Activated naive CD8-positive, alpha-beta T cell treated with anti-CD3 and anti-CD28 coated beads, Interleukin-2, amount 50 U/mL, for 24 hours (primary cell): ENCODE results near the gene MRPS2.
"Not testable (repeated sequence)": the region's sequence is repeated elsewhere in the genome, so short reads cannot be mapped to it uniquely, and the experiment has no call there.

Experiments
- ATAC-seq: fragments of 150-1000 bp; cut with Tn5 transposase; one replicate; pipeline ENCODE4 v1.10.0; 2021
- DNase-seq: peaks from one replicate; pipeline ENCODE4 v3.0.0; 2021
- H3K27ac Mint-ChIP-seq: one replicate; pipeline ENCODE4 v1.8.0; 2021; ENCODE audit warnings: mild to moderate bottlenecking, mixed read lengths
- H3K27me3 Mint-ChIP-seq: one replicate; pipeline ENCODE4 v1.8.0; 2021; ENCODE audit warnings: mixed read lengths
- H3K36me3 Mint-ChIP-seq: one replicate; pipeline ENCODE4 v1.8.0; 2021; ENCODE audit warnings: low read depth, mixed read lengths
- H3K4me1 Mint-ChIP-seq: one replicate; pipeline ENCODE4 v1.8.0; 2021; ENCODE audit warnings: mixed read lengths
- H3K4me3 Mint-ChIP-seq: one replicate; pipeline ENCODE4 v1.8.0; 2021; ENCODE audit warnings: mild to moderate bottlenecking, moderate library complexity, mixed read lengths
- H3K9me3 Mint-ChIP-seq: one replicate; pipeline ENCODE4 v1.8.0; 2021; ENCODE audit warnings: mixed read lengths

MRPS2 gene

GRCh38 chr9:135513906-135514305, 13.4 kb downstream of the MRPS2 start:
- H3K9me3 Mint-ChIP-seq, H3K27ac Mint-ChIP-seq, DNase-seq, H3K4me3 Mint-ChIP-seq, H3K36me3 Mint-ChIP-seq, ATAC-seq: not testable (repeated sequence)
- peaks cover 10% of the 10 kb centered on the region for H3K4me1 Mint-ChIP-seq
- peaks cover 18% of the 10 kb centered on the region for H3K27me3 Mint-ChIP-seq

GRCh38 chr9:135514342-135515082, 14.0 kb downstream of the MRPS2 start:
- Mint-ChIP-seq H3K4me3 (no peak overlapping the region), H3K27me3 (peaks cover 19% of the 10 kb centered on the region), H3K4me1 (peaks cover 10% of the 10 kb centered on the region), H3K9me3 (peaks cover 1% of the 10 kb centered on the region), H3K36me3 (no peaks in the 10 kb centered on the region), H3K27ac (no peak overlapping the region)
- DNase-seq: no peak
- no peak for ATAC-seq

GRCh38 chr9:135515083-135515951, 14.8 kb downstream of the MRPS2 start:
- H3K4me3 Mint-ChIP-seq: no peak overlapping the region
- no peaks in the 10 kb centered on the region for H3K9me3 Mint-ChIP-seq
- H3K36me3 Mint-ChIP-seq: no peaks in the 10 kb centered on the region
- H3K27ac Mint-ChIP-seq: no peak overlapping the region
- peaks cover 10% of the 10 kb centered on the region for H3K4me1 Mint-ChIP-seq
- ATAC-seq: no peak
- DNase-seq: no peak
- peaks cover 19% of the 10 kb centered on the region for H3K27me3 Mint-ChIP-seq

- Mint-ChIP-seq H3K4me1 (peaks cover 8% of the 10 kb centered on the region), H3K27ac (no peak overlapping the region), H3K9me3 (no peaks in the 10 kb centered on the region), H3K36me3 (no peaks in the 10 kb centered on the region), H3K27me3 (peaks cover 19% of the 10 kb centered on the region), H3K4me3 (no peak overlapping the region)
- no peak for DNase-seq
- no peak for ATAC-seq
These were observed 15.8 kb downstream of the MRPS2 start for GRCh38 chr9:135516132-135516860.

GRCh38 chr9:135517407-135517822, 16.9 kb downstream of the MRPS2 start:
- peaks cover 17% of the 10 kb centered on the region for H3K27me3 Mint-ChIP-seq
- no peak for ATAC-seq
- peaks cover 3% of the 10 kb centered on the region for H3K4me1 Mint-ChIP-seq
- DNase-seq: no peak
- no peak overlapping the region for H3K27ac Mint-ChIP-seq
- H3K9me3 Mint-ChIP-seq: no peaks in the 10 kb centered on the region
- no peak overlapping the region for H3K4me3 Mint-ChIP-seq
- H3K36me3 Mint-ChIP-seq: no peaks in the 10 kb centered on the region

GRCh38 chr9:135519179-135519971, 18.9 kb downstream of the MRPS2 start:
- Mint-ChIP-seq H3K9me3 (no peaks in the 10 kb centered on the region), H3K36me3 (no peaks in the 10 kb centered on the region), H3K4me3 (no peak overlapping the region), H3K4me1 (peaks cover 3% of the 10 kb centered on the region), H3K27me3 (peaks cover 12% of the 10 kb centered on the region), H3K27ac (no peak overlapping the region)
- no peak for ATAC-seq
- no peak for DNase-seq

- Mint-ChIP-seq H3K27me3 (peaks cover 12% of the 10 kb centered on the region), H3K4me1 (peaks cover 3% of the 10 kb centered on the region), H3K9me3 (no peaks in the 10 kb centered on the region), H3K27ac (no peak within 1 kb of the TSS), H3K36me3 (no peaks in the 10 kb centered on the region), H3K4me3 (no peak within 1 kb of the TSS)
- no peak for ATAC-seq
- no peak for DNase-seq
These were observed 20.6 kb downstream of the MRPS2 start, which contains the start of gene LCN1 for GRCh38 chr9:135520916-135521607. TSS of gene LCN1 (plus strand) at chr9:135521440. CDS start at chr9:135521498, 58 bp downstream.

GRCh38 chr9:135521608-135522095, 21.2 kb downstream of the MRPS2 start:
- Mint-ChIP-seq H3K4me3 (no peak overlapping the region), H3K4me1 (no peaks in the 10 kb centered on the region), H3K27ac (no peak overlapping the region), H3K36me3 (no peaks in the 10 kb centered on the region), H3K27me3 (peaks cover 12% of the 10 kb centered on the region), H3K9me3 (no peaks in the 10 kb centered on the region)
- DNase-seq: no peak
- no peak for ATAC-seq

GRCh38 chr9:135522137-135522877, 21.8 kb downstream of the MRPS2 start:
- H3K4me3 Mint-ChIP-seq: no peak overlapping the region
- DNase-seq (no peak), ATAC-seq (no peak)
- H3K4me1 Mint-ChIP-seq: no peaks in the 10 kb centered on the region
- no peaks in the 10 kb centered on the region for H3K9me3 Mint-ChIP-seq
- peaks cover 12% of the 10 kb centered on the region for H3K27me3 Mint-ChIP-seq
- H3K36me3 Mint-ChIP-seq: no peaks in the 10 kb centered on the region
- H3K27ac Mint-ChIP-seq: no peak overlapping the region

GRCh38 chr9:135522931-135523330, 22.4 kb downstream of the MRPS2 start:
- no peak for DNase-seq

GRCh38 chr9:135523521-135524129, 23.1 kb downstream of the MRPS2 start:
- H3K9me3 Mint-ChIP-seq: no peaks in the 10 kb centered on the region
- DNase-seq: no peak
- no peaks in the 10 kb centered on the region for H3K36me3 Mint-ChIP-seq

More at GRCh38 chr9:135522931-135523330, 22.4 kb downstream of the MRPS2 start:
- Mint-ChIP-seq H3K4me3 (no peak overlapping the region), H3K27me3 (peaks cover 9% of the 10 kb centered on the region), H3K9me3 (no peaks in the 10 kb centered on the region), H3K27ac (no peak overlapping the region), H3K4me1 (no peaks in the 10 kb centered on the region), H3K36me3 (no peaks in the 10 kb centered on the region)
- ATAC-seq: no peak

GRCh38 chr9:135524130-135524861, 23.8 kb downstream of the MRPS2 start:
- Mint-ChIP-seq H3K4me3 (no peak overlapping the region), H3K4me1 (no peaks in the 10 kb centered on the region), H3K27ac (no peak overlapping the region), H3K9me3 (no peaks in the 10 kb centered on the region), H3K36me3 (no peaks in the 10 kb centered on the region), H3K27me3 (peaks cover under 1% of the 10 kb centered on the region)
- ATAC-seq: no peak
- DNase-seq: no peak

More at GRCh38 chr9:135523521-135524129, 23.1 kb downstream of the MRPS2 start:
- no peak for ATAC-seq
- no peak overlapping the region for H3K4me3 Mint-ChIP-seq
- H3K4me1 Mint-ChIP-seq: no peaks in the 10 kb centered on the region
- peaks cover 3% of the 10 kb centered on the region for H3K27me3 Mint-ChIP-seq
- H3K27ac Mint-ChIP-seq: no peak overlapping the region
